ENCODE results near the gene PRR35. TPM values are rescaled to one million over a fixed set of nuclear protein-coding genes. Genes with fewer than 3 reads are reported as not detected.
A peak's percentile ranks its signal among the peaks of the same experiment; 100 is the strongest.

PRR35 gene
- total and polyA plus RNA-seq, 2 of the 4 experiments (the other 2 are of a cell fraction), result not detected

DNA sequence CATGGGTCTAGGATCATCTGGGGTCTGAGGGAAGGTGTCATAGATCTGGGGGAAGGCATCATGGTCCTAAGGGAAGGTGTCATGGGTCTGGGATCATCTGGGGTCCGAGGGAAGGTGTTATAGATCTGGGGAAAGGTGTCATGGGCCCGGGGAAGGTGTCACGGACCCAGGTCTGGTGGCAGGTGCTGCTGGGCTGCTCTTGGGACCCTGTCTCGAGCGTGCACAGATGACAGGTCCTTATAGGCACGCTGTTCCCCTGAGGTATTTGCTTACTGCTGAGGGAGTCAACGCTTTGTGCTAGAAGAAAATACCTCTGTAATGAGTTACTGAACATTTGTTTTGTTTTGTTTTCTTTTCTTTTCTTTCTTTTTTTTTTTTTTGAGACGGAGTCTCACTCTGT, 31.0 kb downstream of the PRR35 start:
- POLR2A ChIA-PET (ENCODE audit: unreplicated experiment), result no interaction called here
- ATAC-seq (ENCODE audit: low read depth), result no peak

More for the DNA sequence above, 31.0 kb downstream of the PRR35 start:
- Histone ChIP-seq H3K9ac (ENCODE audit: low read depth, low read length) (no peak overlapping the region), H2AFZ (replicated peaks; ENCODE audit: low read length, poor library complexity) (no peak overlapping the region), H3K27ac (ENCODE audit: insufficient read depth, low read length) (no peak overlapping the region), H3K56ac (ENCODE audit: extremely low read depth, insufficient read depth, low read length) (no peak overlapping the region), H3K4me1 (ENCODE audit: control insufficient read depth, insufficient read depth, low read length) (peaks cover 15% of the 10 kb centered on the region), H3K9me3 (ENCODE audit: control insufficient read depth, insufficient read depth, low read length) (no peaks in the 10 kb centered on the region), H3K27me3 (ENCODE audit: control insufficient read depth, insufficient read depth, low read length) (no peaks in the 10 kb centered on the region), H3K18ac (ENCODE audit: low read depth, low read length) (no peak overlapping the region), H4K5ac (ENCODE audit: low read depth, low read length) (no peak overlapping the region), H3K23ac (ENCODE audit: low read depth, low read length) (peak overlapping the region; percentile 92; the same call in 1 of the 2 replicates), H4K91ac (ENCODE audit: insufficient read depth, low read depth, low read length) (no peak overlapping the region), H3K9me1 (ENCODE audit: insufficient read depth, low read length) (peaks cover 20% of the 10 kb centered on the region; the same call in 1 of the 2 replicates), H3K79me1 (ENCODE audit: low read depth in 1 of 2, low read length in 2 of 2) (peaks cover 25 to 82% of the 10 kb centered on the region in 2 experiments; a peak in 3 of 4 replicates), H3K4me2 (ENCODE audit: low read depth, low read length) (peak overlapping the region; percentile 95), H4K8ac (ENCODE audit: low read depth in 2 of 2, low read length in 2 of 2) (no peak overlapping the region), H2BK20ac (ENCODE audit: low read depth, low read length) (no peak overlapping the region), H2BK120ac (ENCODE audit: low read depth, low read length) (no peak overlapping the region), H2AK9ac (replicated peaks; ENCODE audit: low read depth, low read length, poor library complexity) (no peak overlapping the region), H2BK5ac (ENCODE audit: low read depth, low read length, poor library complexity, severe bottlenecking) (no peak overlapping the region), H2AK5ac (ENCODE audit: low read depth, low read length) (0 out of 2 replicates have a peak overlapping the region, but pooled peaks have one; percentile 67), H3K36me3 (ENCODE audit: control insufficient read depth, insufficient read depth, low read length) (0 out of 2 replicates have a peak, but pooled peaks cover 2% of the 10 kb centered on the region), H4K20me1 (ENCODE audit: insufficient read depth, low read length) (peaks cover 56% of the 10 kb centered on the region), H3K4me3 (ENCODE audit: insufficient read depth, low read depth, low read length) (peak overlapping the region; percentile 98; the same call in 1 of the 2 replicates), H3K4ac (ENCODE audit: low read depth, low read length) (no peak overlapping the region), H3K14ac (replicated peaks; ENCODE audit: low read depth, low read length) (no peak overlapping the region), H2BK15ac (ENCODE audit: low read depth, low read length) (no peak overlapping the region)
- 76% methylated on average over 5 of the region's 8 CpGs; no CpG with 5 or more reads in 1 of the 2 experiments for WGBS, 2 experiments (ENCODE audit: extremely low coverage in 2 of 2, insufficient read length in 1 of 2)
- intact Hi-C loops (cut with micrococcal nuclease) (no loop called here), dilution Hi-C loops (cut with HindIII; ENCODE audit: low sequenced_read_pairs, unreplicated experiment) (no loop called here), in situ Hi-C loops (cut with MboI; ENCODE audit: low sequenced_read_pairs) (no loop called here)
- BruUV-seq (replicated peaks), result no TSS peak
- DNase-seq, result no peak
- CTCF ChIA-PET, result interaction anchor here (0.7 kb wide), 1 partner anchor 50 kb away, joined by 3 read pairs; the partner anchor contains the start of gene MCRIP2
- TF ChIP-seq RCOR1 (IDR thresholded peaks at IDR 0.05; ENCODE audit: insufficient replicate concordance, low read length) (no peak), CHD1 (IDR thresholded peaks at IDR 0.05; ENCODE audit: low read depth, low read length) (no peak), POLR2A (IDR thresholded peaks at IDR 0.05; ENCODE audit: low read depth, low read length) (no peak), FOS (IDR thresholded peaks at IDR 0.05; ENCODE audit: low read depth, low read length) (no peak), NFE2L2 (IDR thresholded peaks at IDR 0.05; ENCODE audit: low read depth, low read length) (no peak), RFX5 (IDR thresholded peaks at IDR 0.05; ENCODE audit: low read depth, low read length) (no peak), MXI1 (IDR thresholded peaks at IDR 0.05; ENCODE audit: borderline replicate concordance, low read depth, low read length) (no peak), BHLHE40 (IDR thresholded peaks at IDR 0.05; ENCODE audit: low read depth, low read length) (no peak), SMC3 (IDR thresholded peaks at IDR 0.05; ENCODE audit: low read depth, low read length) (no peak), RAD21 (IDR thresholded peaks at IDR 0.05; ENCODE audit: low read length) (no peak), MAFK (IDR thresholded peaks at IDR 0.05; ENCODE audit: low read depth, low read length) (no peak)
- TF ChIP-seq, protein P1, sequence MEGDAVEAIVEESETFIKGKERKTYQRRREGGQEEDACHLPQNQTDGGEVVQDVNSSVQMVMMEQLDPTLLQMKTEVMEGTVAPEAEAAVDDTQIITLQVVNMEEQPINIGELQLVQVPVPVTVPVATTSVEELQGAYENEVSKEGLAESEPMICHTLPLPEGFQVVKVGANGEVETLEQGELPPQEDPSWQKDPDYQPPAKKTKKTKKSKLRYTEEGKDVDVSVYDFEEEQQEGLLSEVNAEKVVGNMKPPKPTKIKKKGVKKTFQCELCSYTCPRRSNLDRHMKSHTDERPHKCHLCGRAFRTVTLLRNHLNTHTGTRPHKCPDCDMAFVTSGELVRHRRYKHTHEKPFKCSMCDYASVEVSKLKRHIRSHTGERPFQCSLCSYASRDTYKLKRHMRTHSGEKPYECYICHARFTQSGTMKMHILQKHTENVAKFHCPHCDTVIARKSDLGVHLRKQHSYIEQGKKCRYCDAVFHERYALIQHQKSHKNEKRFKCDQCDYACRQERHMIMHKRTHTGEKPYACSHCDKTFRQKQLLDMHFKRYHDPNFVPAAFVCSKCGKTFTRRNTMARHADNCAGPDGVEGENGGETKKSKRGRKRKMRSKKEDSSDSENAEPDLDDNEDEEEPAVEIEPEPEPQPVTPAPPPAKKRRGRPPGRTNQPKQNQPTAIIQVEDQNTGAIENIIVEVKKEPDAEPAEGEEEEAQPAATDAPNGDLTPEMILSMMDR (conservative IDR thresholded peaks at IDR 0.05; ENCODE audit: low read depth, low read length), result no peak
